Retinal pigment epithelial cell (primary cell): ENCODE results near the gene C1QTNF7.

Experiments used
- DNase-seq: peaks from one replicate; pipeline ENCODE4 v3.0.0-alpha.2; 2010; ENCODE audit warnings: low read depth
- H3K4me3 ChIP-seq: 2 replicates; pipeline ENCODE4 v1.5.1; 2011; ENCODE audit warnings: mild to moderate bottlenecking, low read length, control low read depth, moderate library complexity
- TF ChIP-seq, protein P1 (sequence below): conservative IDR thresholded peaks from 2 replicates; pipeline ENCODE4 v1.5.1; 2011; ENCODE audit warnings: low read depth, low read length, control low read depth, inconsistent platforms

C1QTNF7 gene

DNA sequence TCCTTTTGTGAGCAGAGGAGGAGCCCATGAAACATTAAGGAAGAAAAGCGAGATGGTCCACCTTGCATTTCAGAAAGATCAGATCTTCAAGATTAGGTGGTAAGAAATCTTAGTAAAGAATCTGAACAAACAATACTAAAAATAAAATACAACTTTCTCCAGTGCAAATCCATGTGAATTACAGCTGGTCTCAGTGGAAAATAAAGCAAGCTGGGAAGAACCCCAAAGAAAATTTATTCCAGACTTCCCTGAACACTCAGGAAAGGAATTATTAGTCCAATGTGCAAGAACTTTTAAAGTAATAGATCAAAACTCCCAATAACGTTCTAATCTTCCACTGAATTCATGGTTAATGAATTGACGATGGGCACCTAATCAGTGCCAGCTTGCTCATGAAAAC, 37.3 kb upstream of the C1QTNF7 start:
- no peak overlapping the region for H3K4me3 ChIP-seq
- no peak for DNase-seq
- TF ChIP-seq, protein P1, sequence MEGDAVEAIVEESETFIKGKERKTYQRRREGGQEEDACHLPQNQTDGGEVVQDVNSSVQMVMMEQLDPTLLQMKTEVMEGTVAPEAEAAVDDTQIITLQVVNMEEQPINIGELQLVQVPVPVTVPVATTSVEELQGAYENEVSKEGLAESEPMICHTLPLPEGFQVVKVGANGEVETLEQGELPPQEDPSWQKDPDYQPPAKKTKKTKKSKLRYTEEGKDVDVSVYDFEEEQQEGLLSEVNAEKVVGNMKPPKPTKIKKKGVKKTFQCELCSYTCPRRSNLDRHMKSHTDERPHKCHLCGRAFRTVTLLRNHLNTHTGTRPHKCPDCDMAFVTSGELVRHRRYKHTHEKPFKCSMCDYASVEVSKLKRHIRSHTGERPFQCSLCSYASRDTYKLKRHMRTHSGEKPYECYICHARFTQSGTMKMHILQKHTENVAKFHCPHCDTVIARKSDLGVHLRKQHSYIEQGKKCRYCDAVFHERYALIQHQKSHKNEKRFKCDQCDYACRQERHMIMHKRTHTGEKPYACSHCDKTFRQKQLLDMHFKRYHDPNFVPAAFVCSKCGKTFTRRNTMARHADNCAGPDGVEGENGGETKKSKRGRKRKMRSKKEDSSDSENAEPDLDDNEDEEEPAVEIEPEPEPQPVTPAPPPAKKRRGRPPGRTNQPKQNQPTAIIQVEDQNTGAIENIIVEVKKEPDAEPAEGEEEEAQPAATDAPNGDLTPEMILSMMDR, result no peak

DNA sequence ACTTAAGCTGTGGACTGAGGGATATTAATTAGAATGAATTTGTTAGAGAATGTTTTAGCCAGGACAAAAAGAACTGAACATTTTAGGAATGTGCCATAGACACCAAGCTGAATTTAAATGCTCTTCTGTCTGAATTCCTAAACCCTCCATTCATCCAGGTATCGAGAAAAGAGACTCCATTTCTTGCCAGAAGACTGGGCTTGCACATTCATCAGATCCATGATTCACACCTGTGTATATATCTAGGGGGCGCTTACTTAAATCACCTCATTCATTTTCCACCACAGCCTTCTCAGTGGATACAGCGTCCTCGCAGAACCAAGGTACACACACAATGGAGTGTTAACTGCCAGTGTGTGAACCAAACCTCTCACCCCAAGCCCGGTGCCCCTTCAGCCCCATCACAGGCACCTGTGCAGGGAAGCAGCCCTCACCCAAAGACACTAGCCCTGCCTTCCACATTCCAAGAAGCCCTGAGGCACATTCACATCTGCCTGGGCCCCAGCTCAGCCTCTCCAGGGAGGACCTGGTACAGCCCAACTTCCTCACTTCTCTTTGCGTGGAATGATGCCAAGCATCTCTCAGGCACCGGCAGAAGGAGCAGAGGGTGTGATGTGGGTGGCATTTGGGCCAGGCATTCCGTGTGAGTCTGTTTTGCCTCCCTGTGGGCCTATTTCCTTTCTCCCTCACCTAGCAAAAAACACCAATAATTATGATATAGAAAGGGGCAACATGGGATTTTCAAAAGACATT, 35.6 kb upstream of the C1QTNF7 start:
- TF ChIP-seq, protein P1, result no peak
- H3K4me3 ChIP-seq, result no peak overlapping the region
- DNase-seq, result no peak

DNA sequence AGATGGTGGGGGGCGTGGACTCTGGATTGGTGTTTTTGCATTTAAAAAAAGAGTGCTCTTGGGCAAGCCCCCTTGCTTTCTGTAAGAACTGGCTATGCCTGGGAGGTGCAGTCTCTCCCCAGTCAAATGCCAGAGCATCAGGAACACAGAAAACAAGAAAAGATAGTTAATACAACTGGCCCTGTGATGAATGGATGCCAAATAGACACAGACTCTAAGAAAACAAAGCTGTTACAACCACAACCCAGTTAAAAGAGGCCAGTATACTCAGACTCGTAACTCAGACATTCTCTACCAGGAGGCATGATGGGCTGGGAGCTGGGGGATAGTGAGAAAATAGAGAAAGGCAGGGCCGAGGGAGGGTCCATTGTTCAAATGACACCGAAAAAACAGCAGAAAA, 32.5 kb upstream of the C1QTNF7 start:
- no peak for DNase-seq
- TF ChIP-seq, protein P1, result no peak
- H3K4me3 ChIP-seq, result no peak overlapping the region

DNA sequence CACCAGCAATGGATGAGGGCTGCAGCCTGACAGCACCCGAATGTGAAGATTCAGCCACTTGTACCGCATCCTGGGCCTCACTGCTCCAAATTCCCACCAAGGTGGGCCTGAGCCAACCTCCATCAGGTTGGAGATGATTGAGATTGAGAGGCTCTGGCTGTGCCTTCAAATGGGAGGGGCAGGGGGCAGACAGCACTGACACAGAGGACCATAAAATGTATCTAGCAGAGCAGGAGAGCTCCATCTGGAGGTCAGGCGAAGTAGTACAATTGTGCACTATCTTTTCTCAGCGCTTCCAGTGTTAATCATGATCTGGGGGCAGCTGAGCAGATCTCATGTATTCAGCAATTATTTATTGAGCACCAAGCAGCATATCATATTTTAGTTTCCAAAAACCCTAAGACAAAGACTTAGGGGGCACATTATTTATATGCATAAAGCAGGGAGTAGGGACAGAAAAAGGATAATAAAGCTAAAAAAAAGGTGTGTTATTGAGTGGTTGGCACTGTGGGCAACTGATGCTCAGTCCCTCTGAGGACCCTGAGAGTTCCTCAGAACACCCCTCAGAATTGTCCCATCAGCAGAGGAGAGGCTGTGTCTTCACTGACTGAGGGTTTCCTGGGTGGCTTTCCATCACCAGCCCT, 31.6 kb upstream of the C1QTNF7 start:
- H3K4me3 ChIP-seq, result no peak overlapping the region
- no peak for DNase-seq
- TF ChIP-seq, protein P1, result peak; percentile 74

DNA sequence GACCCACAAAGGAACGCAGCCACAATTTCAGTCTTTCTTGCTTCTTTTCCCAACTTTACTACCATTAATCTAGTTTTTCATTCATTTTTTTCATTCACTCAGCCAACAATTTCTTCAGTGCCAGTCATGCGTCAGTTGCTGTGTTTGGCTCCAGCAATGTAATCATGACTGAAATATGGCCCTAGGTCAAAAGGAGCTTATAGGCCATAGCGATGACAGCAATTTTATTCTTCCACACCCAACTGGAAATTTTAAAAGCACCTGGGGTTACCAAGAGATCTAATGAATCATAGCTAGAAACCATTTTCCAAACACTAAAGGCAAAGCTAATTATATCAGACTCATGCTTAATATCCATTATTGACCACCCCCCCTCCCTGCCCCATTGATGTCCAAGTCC, 29.8 kb upstream of the C1QTNF7 start:
- TF ChIP-seq, protein P1, result no peak
- H3K4me3 ChIP-seq, result no peak overlapping the region
- DNase-seq, result no peak

DNA sequence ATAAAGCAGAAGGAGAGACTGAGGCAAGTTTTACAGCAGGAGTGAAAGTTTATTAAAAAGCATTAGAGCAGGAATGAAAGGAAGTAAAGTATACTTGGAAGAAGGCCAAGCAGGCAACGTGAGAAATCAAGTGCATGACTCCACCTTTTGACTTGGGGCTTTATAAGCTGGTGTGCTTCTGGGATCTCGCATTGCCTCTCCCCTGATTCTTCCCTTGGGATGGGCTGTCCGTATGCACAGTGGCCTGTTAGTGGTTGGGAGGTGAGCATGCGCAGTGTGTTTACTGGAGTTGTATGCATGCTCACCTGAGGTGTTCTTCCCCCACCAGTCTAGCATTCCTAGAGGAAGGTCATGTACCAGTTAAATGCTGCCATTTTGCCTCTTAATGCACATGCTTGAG, 29.1 kb upstream of the C1QTNF7 start:
- DNase-seq, result no peak
- H3K4me3 ChIP-seq, result no peak overlapping the region
- TF ChIP-seq, protein P1, result no peak

DNA sequence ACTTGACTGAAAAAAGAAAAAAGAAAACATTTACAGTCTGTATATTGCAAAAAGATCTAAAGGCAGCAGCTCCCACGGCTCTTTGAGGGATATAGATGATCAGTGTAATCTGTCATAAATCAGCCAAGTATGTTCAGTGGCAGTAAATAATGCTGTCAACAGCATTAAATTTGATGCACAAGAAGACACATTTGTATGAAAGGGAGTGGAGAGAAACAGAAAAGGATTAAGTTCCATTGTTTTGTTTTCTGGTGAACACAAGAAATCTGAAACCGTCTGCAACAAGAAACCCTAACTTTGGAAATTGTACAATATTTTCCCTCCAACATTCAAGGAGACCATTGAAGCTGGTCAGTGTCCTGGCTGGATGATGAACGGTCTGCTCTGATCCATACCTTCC, 27.6 kb upstream of the C1QTNF7 start:
- H3K4me3 ChIP-seq, result no peak overlapping the region
- TF ChIP-seq, protein P1, result no peak
- no peak for DNase-seq
